ENCODE data around the gene RHD. TPM values are rescaled to one million over a fixed set of nuclear protein-coding genes. Genes with fewer than 3 reads are reported as not detected.
A peak's percentile ranks its signal among the peaks of the same experiment; 100 is the strongest.
"Not testable (repeated sequence)": the region's sequence is repeated elsewhere in the genome, so short reads cannot be mapped to it uniquely, and the experiment has no call there.

RHD gene
- total and polyA plus RNA-seq, 2 of the 4 experiments (the other 2 are of a cell fraction), result not detected

- dilution Hi-C loops (cut with HindIII; ENCODE audit: low sequenced_read_pairs, unreplicated experiment); H2BK15ac ChIP-seq (ENCODE audit: low read depth, low read length); H3K4me1 ChIP-seq (ENCODE audit: control insufficient read depth, insufficient read depth, low read length); H3K27me3 ChIP-seq (ENCODE audit: control insufficient read depth, insufficient read depth, low read length); H4K8ac ChIP-seq (ENCODE audit: low read depth in 2 of 2, low read length in 2 of 2); H3K56ac ChIP-seq (ENCODE audit: extremely low read depth, insufficient read depth, low read length); H2BK20ac ChIP-seq (ENCODE audit: low read depth, low read length); H2BK5ac ChIP-seq (ENCODE audit: low read depth, low read length, poor library complexity, severe bottlenecking); in situ Hi-C loops (cut with MboI; ENCODE audit: low sequenced_read_pairs); H3K36me3 ChIP-seq (ENCODE audit: control insufficient read depth, insufficient read depth, low read length); H2BK120ac ChIP-seq (ENCODE audit: low read depth, low read length); H3K4me2 ChIP-seq (ENCODE audit: low read depth, low read length); H2AFZ ChIP-seq (replicated peaks; ENCODE audit: low read length, poor library complexity); intact Hi-C loops (cut with micrococcal nuclease); H4K91ac ChIP-seq (ENCODE audit: insufficient read depth, low read depth, low read length); H3K9ac ChIP-seq (ENCODE audit: low read depth, low read length); ATAC-seq (ENCODE audit: low read depth); H3K27ac ChIP-seq (ENCODE audit: insufficient read depth, low read length); H3K9me3 ChIP-seq (ENCODE audit: control insufficient read depth, insufficient read depth, low read length); H3K9me1 ChIP-seq (ENCODE audit: insufficient read depth, low read length); DNase-seq; H3K18ac ChIP-seq (ENCODE audit: low read depth, low read length); POLR2A ChIA-PET (ENCODE audit: unreplicated experiment); H2AK9ac ChIP-seq (replicated peaks; ENCODE audit: low read depth, low read length, poor library complexity); H4K5ac ChIP-seq (ENCODE audit: low read depth, low read length); H4K20me1 ChIP-seq (ENCODE audit: insufficient read depth, low read length); H3K23ac ChIP-seq (ENCODE audit: low read depth, low read length); BruUV-seq (replicated peaks); CTCF ChIA-PET; H3K14ac ChIP-seq (replicated peaks; ENCODE audit: low read depth, low read length); H2AK5ac ChIP-seq (ENCODE audit: low read depth, low read length); H3K4me3 ChIP-seq (ENCODE audit: insufficient read depth, low read depth, low read length): not testable (repeated sequence)
- H3K79me1 ChIP-seq (ENCODE audit: low read depth in 1 of 2, low read length in 2 of 2), result peaks cover 3 to 11% of the 10 kb centered on the region in 2 experiments; a peak in 3 of 4 replicates
- H3K4ac ChIP-seq (ENCODE audit: low read depth, low read length), result peak overlapping the region; percentile 20; the same call in 1 of the 2 replicates
- 67% methylated on average over 2 of the region's 9 CpGs; no CpG with 5 or more reads in 1 of the 2 experiments for WGBS, 2 experiments (ENCODE audit: extremely low coverage in 2 of 2, insufficient read length in 1 of 2)
Measured at GRCh38 chr1:25322127-25322526, 49.8 kb downstream of the RHD start.

GRCh38 chr1:25324407-25324806 lies 52.1 kb downstream of the RHD start:
- H3K4ac ChIP-seq (ENCODE audit: low read depth, low read length); H3K9me3 ChIP-seq (ENCODE audit: control insufficient read depth, insufficient read depth, low read length); H2BK20ac ChIP-seq (ENCODE audit: low read depth, low read length); H3K4me1 ChIP-seq (ENCODE audit: control insufficient read depth, insufficient read depth, low read length); H3K23ac ChIP-seq (ENCODE audit: low read depth, low read length); DNase-seq; H2BK120ac ChIP-seq (ENCODE audit: low read depth, low read length); H2AK9ac ChIP-seq (replicated peaks; ENCODE audit: low read depth, low read length, poor library complexity); H3K14ac ChIP-seq (replicated peaks; ENCODE audit: low read depth, low read length); H2BK5ac ChIP-seq (ENCODE audit: low read depth, low read length, poor library complexity, severe bottlenecking); BruUV-seq (replicated peaks); H3K9me1 ChIP-seq (ENCODE audit: insufficient read depth, low read length); POLR2A ChIA-PET (ENCODE audit: unreplicated experiment); H4K5ac ChIP-seq (ENCODE audit: low read depth, low read length); H3K4me3 ChIP-seq (ENCODE audit: insufficient read depth, low read depth, low read length); dilution Hi-C loops (cut with HindIII; ENCODE audit: low sequenced_read_pairs, unreplicated experiment); H3K9ac ChIP-seq (ENCODE audit: low read depth, low read length); intact Hi-C loops (cut with micrococcal nuclease); H2AK5ac ChIP-seq (ENCODE audit: low read depth, low read length); CTCF ChIA-PET; H4K8ac ChIP-seq (ENCODE audit: low read depth in 2 of 2, low read length in 2 of 2); H3K56ac ChIP-seq (ENCODE audit: extremely low read depth, insufficient read depth, low read length); H4K91ac ChIP-seq (ENCODE audit: insufficient read depth, low read depth, low read length); H3K18ac ChIP-seq (ENCODE audit: low read depth, low read length); H3K36me3 ChIP-seq (ENCODE audit: control insufficient read depth, insufficient read depth, low read length); in situ Hi-C loops (cut with MboI; ENCODE audit: low sequenced_read_pairs); H4K20me1 ChIP-seq (ENCODE audit: insufficient read depth, low read length); H2BK15ac ChIP-seq (ENCODE audit: low read depth, low read length); H2AFZ ChIP-seq (replicated peaks; ENCODE audit: low read length, poor library complexity); H3K4me2 ChIP-seq (ENCODE audit: low read depth, low read length); H3K79me1 ChIP-seq (ENCODE audit: low read depth in 1 of 2, low read length in 2 of 2); H3K27me3 ChIP-seq (ENCODE audit: control insufficient read depth, insufficient read depth, low read length): not testable (repeated sequence)
- ATAC-seq (ENCODE audit: low read depth), result peak; percentile 83
- no CpG with 5 or more reads among the region's 3 CpGs for WGBS, 2 experiments (ENCODE audit: extremely low coverage in 2 of 2, insufficient read length in 1 of 2)
- H3K27ac ChIP-seq (ENCODE audit: insufficient read depth, low read length), result peak overlapping the region; percentile 56; the same call in 1 of the 2 replicates

Measured in IMR-90 (cell line).